GM12872 (cell line): ENCODE measurements around the gene NTF4.
"Not testable (repeated sequence)": the region's sequence is repeated elsewhere in the genome, so short reads cannot be mapped to it uniquely, and the experiment has no call there.

Experiments
- TF ChIP-seq, protein P1 (sequence below): IDR thresholded peaks from 3 replicates; pipeline ENCODE4 v1.5.1; 2011; ENCODE audit warnings: low read depth, mild to moderate bottlenecking, low read length, moderate library complexity; ENCODE audit not compliant: insufficient read depth

Gene NTF4

DNA sequence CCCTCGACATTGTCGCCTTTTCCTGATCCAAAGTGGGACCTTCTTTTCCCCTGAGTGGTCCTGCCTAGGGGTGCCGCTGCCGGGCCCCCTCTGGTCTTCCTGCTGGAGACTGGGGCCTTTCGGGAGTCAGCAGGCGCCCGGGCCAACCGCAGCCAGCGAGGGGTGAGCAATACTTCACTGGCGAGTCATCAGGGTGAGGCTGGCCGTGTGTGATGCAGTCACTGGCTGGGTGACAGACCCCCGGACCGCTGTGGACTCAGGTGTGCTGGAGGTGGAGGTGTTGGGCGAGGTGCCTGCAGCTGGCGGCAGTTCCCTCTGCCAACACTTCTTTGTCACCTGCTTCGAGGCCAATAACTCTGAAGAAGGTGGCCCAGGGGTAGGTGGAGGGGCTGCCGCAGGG is 22.4 kb downstream of the NTF4 start:
- TF ChIP-seq, protein P1, sequence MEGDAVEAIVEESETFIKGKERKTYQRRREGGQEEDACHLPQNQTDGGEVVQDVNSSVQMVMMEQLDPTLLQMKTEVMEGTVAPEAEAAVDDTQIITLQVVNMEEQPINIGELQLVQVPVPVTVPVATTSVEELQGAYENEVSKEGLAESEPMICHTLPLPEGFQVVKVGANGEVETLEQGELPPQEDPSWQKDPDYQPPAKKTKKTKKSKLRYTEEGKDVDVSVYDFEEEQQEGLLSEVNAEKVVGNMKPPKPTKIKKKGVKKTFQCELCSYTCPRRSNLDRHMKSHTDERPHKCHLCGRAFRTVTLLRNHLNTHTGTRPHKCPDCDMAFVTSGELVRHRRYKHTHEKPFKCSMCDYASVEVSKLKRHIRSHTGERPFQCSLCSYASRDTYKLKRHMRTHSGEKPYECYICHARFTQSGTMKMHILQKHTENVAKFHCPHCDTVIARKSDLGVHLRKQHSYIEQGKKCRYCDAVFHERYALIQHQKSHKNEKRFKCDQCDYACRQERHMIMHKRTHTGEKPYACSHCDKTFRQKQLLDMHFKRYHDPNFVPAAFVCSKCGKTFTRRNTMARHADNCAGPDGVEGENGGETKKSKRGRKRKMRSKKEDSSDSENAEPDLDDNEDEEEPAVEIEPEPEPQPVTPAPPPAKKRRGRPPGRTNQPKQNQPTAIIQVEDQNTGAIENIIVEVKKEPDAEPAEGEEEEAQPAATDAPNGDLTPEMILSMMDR: no peak

DNA sequence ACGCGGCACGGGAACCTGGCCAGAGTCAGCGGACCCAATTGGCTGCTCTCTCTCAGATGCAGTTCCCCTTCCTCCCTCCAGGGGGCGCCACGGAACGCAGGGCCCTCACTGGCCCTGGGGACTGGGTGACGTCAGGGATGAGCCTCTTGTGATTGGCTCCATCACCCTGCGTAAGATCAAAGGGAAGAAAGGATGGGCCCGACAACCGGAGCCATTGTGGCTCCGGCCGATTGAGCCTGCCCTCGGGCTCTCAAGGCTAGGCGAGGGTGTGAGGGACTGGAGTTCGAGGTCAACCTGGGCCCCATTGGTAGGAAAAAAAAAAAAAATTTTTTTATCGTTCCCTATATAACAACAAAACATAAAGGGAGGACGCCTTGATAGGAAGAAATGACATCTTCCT is 27.8 kb downstream of the NTF4 start, which contains the start of gene CGB1:
Gene CGB1, minus strand, starts transcription at position 81 of the 400 bp plus-strand sequence. CDS start 184 bp downstream, outside the sequence.
- TF ChIP-seq, protein P1: peak; percentile 71

DNA sequence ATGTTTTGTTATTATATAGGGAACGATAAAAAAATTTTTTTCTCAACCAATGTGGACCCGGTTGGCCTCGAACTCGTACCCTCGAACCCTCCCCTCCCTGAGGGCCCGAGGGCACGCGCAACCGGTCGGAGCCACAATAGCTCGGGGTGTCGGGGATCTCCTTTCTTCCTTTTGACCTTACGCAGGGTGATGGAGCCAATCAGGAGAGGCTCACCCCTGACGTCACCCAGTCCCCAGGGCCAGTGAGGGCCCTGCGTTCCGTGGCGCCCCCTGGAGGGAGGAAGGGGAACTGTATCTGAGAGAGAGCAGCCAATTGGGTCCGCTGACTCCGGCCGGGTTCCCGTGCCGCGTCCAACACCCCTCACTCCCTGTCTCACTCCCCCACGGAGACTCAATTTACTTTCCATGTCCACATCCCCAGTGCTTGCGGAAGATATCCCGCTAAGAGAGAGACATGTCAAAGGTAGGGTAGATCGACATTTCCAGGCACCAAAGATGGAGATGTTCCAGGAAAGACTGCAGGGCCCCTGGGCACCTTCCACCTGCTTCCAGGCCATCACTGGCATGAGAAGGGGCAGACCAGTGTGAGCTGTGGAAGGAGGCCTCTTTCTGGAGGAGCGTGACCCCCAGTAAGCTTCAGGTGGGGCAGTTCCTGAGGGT is 32.8 kb downstream of the NTF4 start, which contains the start of gene CGB2:
Gene CGB2, plus strand, starts transcription at position 249 of the 660 bp plus-strand sequence. Its CDS starts 206 bp downstream, at position 455.
- TF ChIP-seq, protein P1: peak; percentile 50; the same call in 2 of the 3 replicates

DNA sequence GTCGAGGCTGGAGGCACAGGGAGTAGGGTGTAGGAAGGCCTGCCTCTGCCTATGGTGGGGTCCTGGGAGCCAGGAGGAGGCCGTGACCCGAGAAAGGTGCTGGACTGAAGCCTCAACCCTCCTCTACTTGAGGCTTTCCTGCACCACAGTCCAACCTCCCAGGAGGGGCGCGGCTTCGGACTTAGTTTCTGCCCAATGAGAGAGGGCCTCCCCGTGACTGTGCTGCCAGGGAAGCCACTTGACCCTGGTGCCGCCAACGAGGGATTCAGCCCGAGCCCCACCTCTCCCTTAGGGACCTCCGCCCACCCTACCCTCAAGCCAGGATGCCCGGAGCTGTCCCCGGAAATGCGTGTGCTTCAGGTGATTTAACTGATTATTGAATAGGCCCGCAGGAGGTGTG is 40.4 kb downstream of the NTF4 start, which contains the start of gene CGB3:
Gene CGB3, minus strand, starts transcription at position 101 of the 400 bp plus-strand sequence. CDS start 362 bp downstream, outside the sequence.
- TF ChIP-seq, protein P1: not testable (repeated sequence)

DNA sequence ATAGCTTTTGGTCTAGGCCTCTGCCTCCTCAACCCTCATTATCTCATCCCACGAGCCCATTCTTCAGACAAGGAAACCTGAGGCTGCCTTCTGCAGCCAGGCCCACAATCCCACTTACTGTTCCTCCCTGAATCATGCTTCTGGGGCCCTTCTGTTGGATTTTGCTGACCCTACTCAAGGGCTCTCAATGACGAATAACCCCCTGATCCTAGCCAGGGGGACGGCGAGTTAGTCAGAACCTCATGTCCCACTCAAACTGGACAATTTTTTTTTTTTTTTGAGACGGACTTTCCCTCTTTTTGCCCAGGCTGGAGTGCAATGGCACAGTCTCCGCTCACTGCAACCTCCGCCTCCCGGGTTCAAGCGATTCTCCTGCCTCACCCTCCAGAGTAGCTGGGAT is 42.5 kb downstream of the NTF4 start:
- TF ChIP-seq, protein P1: no peak

DNA sequence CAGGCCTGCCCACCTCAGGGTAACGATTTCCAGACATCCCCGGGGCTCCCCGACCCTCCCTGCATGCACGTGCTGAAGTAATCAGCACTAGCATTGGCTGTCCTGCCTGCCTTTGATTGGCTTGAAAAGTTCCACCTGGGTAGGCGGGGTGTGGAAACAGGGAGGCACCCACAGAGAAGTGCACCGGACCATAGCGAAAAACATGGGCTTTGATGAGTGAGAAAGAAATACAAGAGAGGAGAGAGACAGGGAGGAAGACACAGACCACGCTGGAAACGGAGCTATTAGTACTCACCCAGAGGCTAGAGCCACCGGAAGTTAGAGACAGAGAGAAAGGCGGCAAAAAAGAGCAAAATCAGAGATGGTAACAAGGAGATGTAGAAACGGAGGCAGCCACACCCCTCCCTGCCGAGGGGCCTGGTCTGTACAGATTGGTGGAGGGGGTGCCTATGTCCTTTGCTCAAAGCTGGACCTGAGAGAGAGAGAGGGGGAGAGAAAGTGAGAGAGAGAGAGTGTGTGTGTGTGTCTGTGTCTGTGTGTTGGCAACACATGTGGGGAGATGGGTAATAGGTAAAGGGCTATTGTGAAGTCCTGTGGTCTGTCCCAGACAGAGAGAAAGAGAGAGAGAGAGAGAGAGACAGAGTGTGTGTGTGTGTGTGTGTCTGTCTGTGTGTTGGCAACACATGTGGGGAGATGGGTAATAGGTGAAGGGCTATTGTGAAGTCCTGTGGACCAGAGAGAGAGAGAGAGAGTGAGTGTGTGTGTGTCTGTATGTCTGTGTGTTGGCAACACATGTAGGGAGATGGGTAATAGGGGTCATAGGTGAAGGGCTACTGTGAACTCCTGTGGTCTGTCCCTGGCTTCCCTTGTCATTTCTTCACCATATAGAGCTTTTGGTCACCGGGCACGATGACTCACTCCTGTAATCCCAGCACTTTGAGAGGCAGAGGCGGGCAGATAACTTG is 43.4 kb downstream of the NTF4 start:
- TF ChIP-seq, protein P1: no peak

DNA sequence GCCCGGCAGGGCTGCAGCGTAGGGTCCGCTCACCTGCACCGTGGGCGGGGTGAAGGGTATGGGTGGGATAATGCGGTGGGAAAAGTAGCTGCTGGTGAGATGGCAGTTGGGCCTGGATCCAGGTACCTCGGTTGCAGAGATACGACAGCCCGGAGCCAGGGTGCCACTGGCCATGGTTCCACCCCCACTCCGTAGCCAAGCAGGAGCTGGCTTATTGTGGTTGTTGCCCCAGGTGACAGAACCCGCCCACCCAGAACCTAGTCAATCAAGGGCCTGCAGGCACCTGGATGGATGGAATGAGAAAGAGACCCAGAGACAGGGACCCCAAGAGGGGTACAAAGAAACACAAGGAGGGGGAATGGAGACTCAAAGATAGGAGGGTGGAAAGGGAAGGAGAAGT is 44.3 kb downstream of the NTF4 start:
- TF ChIP-seq, protein P1: no peak
